OCI-LY7 (cell line): ENCODE measurements around the gene NCOA3. TPM values are rescaled to one million over a fixed set of nuclear protein-coding genes. Genes with fewer than 3 reads are reported as not detected.
"Not testable (repeated sequence)": the region's sequence is repeated elsewhere in the genome, so short reads cannot be mapped to it uniquely, and the experiment has no call there.

Source experiments
- BruUV-seq: library from RNA; stranded (reverse); fragments of 400-500 nt; replicated peaks from 2 replicates; lab custom pipeline; 2021; lab: Mats Ljungman, UMichigan
- CTCF ChIA-PET: fragments of 300-600 bp; sonication (Branson Sonifier 250); formaldehyde crosslinking; loops from one replicate; lab custom pipeline; 2022; ENCODE audit warnings: antibody characterized with exemption; ENCODE audit not compliant: unreplicated experiment; lab: Charles Lee
- POLR2A ChIA-PET: fragments of 300-600 bp; sonication (Branson Sonifier 250); formaldehyde crosslinking; loops from one replicate; lab custom pipeline; 2022; ENCODE audit warnings: antibody characterized with exemption; lab: Charles Lee
- DNase-seq: peaks from one replicate; pipeline ENCODE4 v3.0.0-alpha.2; 2015; ENCODE audit warnings: low spot score
- H2AFZ ChIP-seq: fragments of 200-600 bp; sonication (generic), shearing (Covaris generic); 2 replicates; pipeline ENCODE4 v1.6.1; 2014; ENCODE audit warnings: mild to moderate bottlenecking, antibody characterized with exemption, low read length, moderate library complexity
- H3K27ac ChIP-seq: fragments of 200-600 bp; sonication (generic); 2 replicates; pipeline ENCODE4 v1.5.1; 2014; ENCODE audit warnings: mixed run types, low read depth, mild to moderate bottlenecking, moderate library complexity, low read length, inconsistent platforms; ENCODE audit not compliant: poor library complexity, severe bottlenecking
- H3K36me3 ChIP-seq: fragments of 200-600 bp; sonication (generic); 2 replicates; pipeline ENCODE4 v1.6.1; 2014; ENCODE audit warnings: mild to moderate bottlenecking, antibody characterized with exemption, low read length, moderate library complexity, mixed read lengths; ENCODE audit not compliant: insufficient read depth
- H3K4me1 ChIP-seq: fragments of 200-600 bp; sonication (generic); 2 replicates; pipeline ENCODE4 v1.5.1; 2014; ENCODE audit warnings: mild to moderate bottlenecking, low read length; ENCODE audit not compliant: insufficient read depth, poor library complexity, severe bottlenecking
- H3K4me2 ChIP-seq: fragments of 200-600 bp; sonication (generic); 2 replicates; pipeline ENCODE4 v1.6.1; 2014; ENCODE audit warnings: mild to moderate bottlenecking, low read length
- H3K4me3 ChIP-seq: fragments of 200-600 bp; sonication (generic); 2 replicates; pipeline ENCODE4 v1.5.1; 2014; ENCODE audit warnings: mild to moderate bottlenecking, low read depth, low read length; ENCODE audit not compliant: poor library complexity, severe bottlenecking
- H3K79me2 ChIP-seq: fragments of 200-600 bp; sonication (generic); 2 replicates; pipeline ENCODE4 v1.6.1; 2016; ENCODE audit warnings: low read depth, mild to moderate bottlenecking, low read length, moderate library complexity, mixed read lengths; ENCODE audit not compliant: insufficient read depth
- H3K9me2 ChIP-seq: fragments of 200-600 bp; sonication (generic); 2 replicates; pipeline ENCODE4 v1.6.1; 2016; ENCODE audit warnings: mild to moderate bottlenecking, low read length, mixed read lengths; ENCODE audit not compliant: insufficient read depth
- H3K9me3 ChIP-seq: fragments of 200-600 bp; sonication (generic); 2 replicates; pipeline ENCODE4 v1.6.1; 2014; ENCODE audit warnings: mild to moderate bottlenecking, mixed run types, low read length, mixed read lengths
- H4K20me1 ChIP-seq: fragments of 200-600 bp; sonication (generic); 2 replicates; pipeline ENCODE4 v1.6.1; 2014; ENCODE audit warnings: mild to moderate bottlenecking, antibody characterized with exemption, low read length, moderate library complexity, mixed read lengths; ENCODE audit not compliant: insufficient read depth
- CTCF ChIP-seq: fragments of 200-600 bp; sonication (generic); conservative IDR thresholded peaks from 2 replicates; pipeline ENCODE4 v1.5.1; 2014; ENCODE audit warnings: mild to moderate bottlenecking, antibody characterized with exemption, low read length, moderate library complexity, mixed read lengths
- EZH2phosphoT487 ChIP-seq: fragments of 200-600 bp; sonication (generic); IDR thresholded peaks from 2 replicates; pipeline ENCODE4 v1.6.1; 2018; ENCODE audit warnings: low read depth, borderline replicate concordance, mild to moderate bottlenecking, mixed run types, antibody characterized with exemption, low read length, moderate library complexity, mixed read lengths
- intact Hi-C: fragments of 100-400 bp; cut with micrococcal nuclease; formaldehyde crosslinking; loops from one replicate; pipeline ENCODE4 v1.10.0; 2022; ENCODE audit not compliant: unreplicated experiment
- total RNA-seq, 2 experiments: library from RNA; depleted of rRNA in 1 of 2; stranded (reverse); fragments of >200 nt in 1 of 2; shearing (Covaris generic) in 1 of 2; gene quantifications; 2 replicates each; pipeline ENCODE4 v1.2.3, GENCODE V29; 2014 to 2022

The NCOA3 gene
- total RNA-seq, 2 experiments from 2014 or later = 50.5 to 75.6 TPM

GRCh38 chr20:47461120-47461685 is 40.5 kb upstream of the NCOA3 start:
- Histone ChIP-seq H3K27ac (no peak overlapping the region), H3K79me2 (no peaks in the 10 kb centered on the region), H3K9me2 (no peaks in the 10 kb centered on the region), H3K4me3 (no peak overlapping the region), H3K36me3 (no peaks in the 10 kb centered on the region), H4K20me1 (no peaks in the 10 kb centered on the region), H3K4me2 (no peak overlapping the region), H3K9me3 (no peaks in the 10 kb centered on the region), H3K4me1 (peaks cover 21% of the 10 kb centered on the region), H2AFZ (no peak overlapping the region)
- ChIA-PET CTCF (no interaction called here), POLR2A (interaction anchor here (0.7 kb wide), 1 partner anchor 27 kb away, joined by 4 read pairs; no protein-coding TSS in a partner anchor)
- intact Hi-C loops = no loop called here
- DNase-seq = no peak
- TF ChIP-seq CTCF (no peak), EZH2phosphoT487 (no peak)
- no TSS peak for BruUV-seq

- H3K79me2 ChIP-seq, H3K4me3 ChIP-seq, H2AFZ ChIP-seq, CTCF ChIA-PET, DNase-seq, H3K9me3 ChIP-seq, BruUV-seq, H3K9me2 ChIP-seq, H3K4me2 ChIP-seq, H3K36me3 ChIP-seq, H4K20me1 ChIP-seq, intact Hi-C loops, H3K27ac ChIP-seq: not testable (repeated sequence)
- H3K4me1 ChIP-seq = peaks cover 26% of the 10 kb centered on the region
- POLR2A ChIA-PET = interaction anchor here (0.6 to 0.7 kb wide), 2 partner anchors 26 to 50 kb away, joined by 3 to 4 read pairs; no protein-coding TSS in a partner anchor
Measured at GRCh38 chr20:47461906-47462305, 39.8 kb upstream of the NCOA3 start.

GRCh38 chr20:47464380-47465101 is 37.1 kb upstream of the NCOA3 start:
- Histone ChIP-seq H3K4me3 (no peak overlapping the region), H3K9me3 (no peaks in the 10 kb centered on the region), H3K79me2 (no peaks in the 10 kb centered on the region), H4K20me1 (no peaks in the 10 kb centered on the region), H3K4me2 (no peak overlapping the region), H3K36me3 (no peaks in the 10 kb centered on the region), H3K27ac (no peak overlapping the region), H2AFZ (no peak overlapping the region; the same call in 1 of the 2 replicates), H3K4me1 (peaks cover 52% of the 10 kb centered on the region), H3K9me2 (no peaks in the 10 kb centered on the region)
- intact Hi-C loops = no loop called here
- TF ChIP-seq CTCF = peak; percentile 63; the same call in 1 of the 2 replicates
- no peak for TF ChIP-seq EZH2phosphoT487
- BruUV-seq = no TSS peak
- ChIA-PET CTCF (no interaction called here), POLR2A (interaction anchor here (1.9 kb wide), 1 partner anchor 11 kb away, joined by 4 read pairs; no protein-coding TSS in a partner anchor)
- no peak for DNase-seq
